IPS DF 4.7 (cell line): ENCODE results near the gene USF2.

Experiments
- DNase-seq: peaks from one replicate; pipeline ENCODE4 v3.0.0-alpha.2; 2013; ENCODE audit warnings: low spot score; ENCODE audit errors: extremely low read depth

Gene USF2

DNA sequence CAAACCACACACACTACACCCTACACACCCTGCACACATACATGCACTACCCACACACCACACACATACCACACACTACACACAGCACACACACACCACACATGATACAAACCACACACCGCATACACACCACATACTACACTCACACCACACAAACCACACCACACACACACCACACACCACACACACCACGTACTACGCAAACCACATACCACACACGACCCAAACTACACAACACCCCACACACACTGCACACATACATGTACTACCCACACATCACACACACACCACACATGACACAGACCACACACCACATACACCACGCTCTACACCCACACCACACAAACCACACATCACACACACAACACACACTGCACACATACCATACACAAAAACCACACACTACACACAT is 29.8 kb downstream of the USF2 start:
- no peak for DNase-seq

DNA sequence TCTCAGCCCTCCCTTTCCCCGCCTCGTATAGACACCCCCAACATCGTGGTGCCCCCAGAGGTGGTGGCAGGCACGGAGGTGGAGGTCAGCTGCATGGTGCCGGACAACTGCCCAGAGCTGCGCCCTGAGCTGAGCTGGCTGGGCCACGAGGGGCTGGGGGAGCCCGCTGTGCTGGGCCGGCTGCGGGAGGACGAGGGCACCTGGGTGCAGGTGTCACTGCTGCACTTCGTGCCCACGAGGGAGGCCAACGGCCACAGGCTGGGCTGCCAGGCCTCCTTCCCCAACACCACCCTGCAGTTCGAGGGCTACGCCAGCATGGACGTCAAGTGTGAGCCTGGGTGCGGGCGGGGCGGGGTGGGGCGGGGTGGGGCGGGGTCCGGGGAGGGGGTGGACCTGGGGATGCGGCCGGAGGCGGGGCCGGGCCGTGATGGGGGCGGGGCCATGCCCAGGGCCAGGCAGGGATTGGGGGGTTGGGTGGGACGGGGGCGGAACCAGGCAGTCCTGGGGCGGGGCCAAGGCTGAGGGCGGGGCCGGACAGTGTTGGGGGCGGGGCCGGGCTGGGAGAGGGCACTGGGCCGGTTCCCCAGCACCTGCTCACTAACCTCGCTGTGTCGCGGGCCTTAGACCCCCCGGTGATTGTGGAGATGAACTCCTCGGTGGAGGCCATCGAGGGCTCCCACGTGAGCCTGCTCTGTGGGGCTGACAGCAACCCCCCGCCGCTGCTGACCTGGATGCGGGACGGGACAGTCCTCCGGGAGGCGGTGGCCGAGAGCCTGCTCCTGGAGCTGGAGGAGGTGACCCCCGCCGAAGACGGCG is 31.0 kb downstream of the USF2 start:
- no peak for DNase-seq

GRCh38 chr19:35300339-35300649 is 31.5 kb downstream of the USF2 start:
- DNase-seq: no peak

GRCh38 chr19:35301961-35302360 is 33.2 kb downstream of the USF2 start:
- no peak for DNase-seq

- DNase-seq: no peak
Observed at GRCh38 chr19:35302446-35302845, 33.7 kb downstream of the USF2 start.

GRCh38 chr19:35303357-35303915 is 34.7 kb downstream of the USF2 start:
- DNase-seq: no peak

- DNase-seq: no peak
Observed at GRCh38 chr19:35304036-35304435, 35.3 kb downstream of the USF2 start.

GRCh38 chr19:35305181-35305580 is 36.4 kb downstream of the USF2 start:
- no peak for DNase-seq

- DNase-seq: no peak
Observed at GRCh38 chr19:35306473-35307246, 37.9 kb downstream of the USF2 start.

GRCh38 chr19:35307931-35308330 is 39.2 kb downstream of the USF2 start:
- DNase-seq: no peak

DNA sequence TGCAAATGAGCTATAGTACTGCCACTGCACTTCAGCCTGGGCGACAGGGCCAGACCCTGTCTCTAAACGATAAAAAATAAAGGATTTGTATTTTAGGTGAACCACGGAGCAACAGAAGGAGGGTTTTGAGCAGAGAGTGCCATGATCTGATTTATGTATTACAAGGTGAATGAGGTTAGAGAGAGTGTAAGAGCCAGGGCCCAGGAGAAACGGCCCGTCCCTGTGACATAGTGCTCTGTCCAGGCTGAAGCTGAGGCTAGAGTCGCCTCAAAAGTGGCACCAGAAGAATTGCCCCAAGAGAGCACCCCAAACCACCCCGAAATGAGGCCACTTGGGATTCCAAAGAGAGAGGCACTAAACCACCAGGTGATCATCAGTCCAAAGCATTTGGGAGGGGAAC is 40.1 kb downstream of the USF2 start:
- no peak for DNase-seq

DNA sequence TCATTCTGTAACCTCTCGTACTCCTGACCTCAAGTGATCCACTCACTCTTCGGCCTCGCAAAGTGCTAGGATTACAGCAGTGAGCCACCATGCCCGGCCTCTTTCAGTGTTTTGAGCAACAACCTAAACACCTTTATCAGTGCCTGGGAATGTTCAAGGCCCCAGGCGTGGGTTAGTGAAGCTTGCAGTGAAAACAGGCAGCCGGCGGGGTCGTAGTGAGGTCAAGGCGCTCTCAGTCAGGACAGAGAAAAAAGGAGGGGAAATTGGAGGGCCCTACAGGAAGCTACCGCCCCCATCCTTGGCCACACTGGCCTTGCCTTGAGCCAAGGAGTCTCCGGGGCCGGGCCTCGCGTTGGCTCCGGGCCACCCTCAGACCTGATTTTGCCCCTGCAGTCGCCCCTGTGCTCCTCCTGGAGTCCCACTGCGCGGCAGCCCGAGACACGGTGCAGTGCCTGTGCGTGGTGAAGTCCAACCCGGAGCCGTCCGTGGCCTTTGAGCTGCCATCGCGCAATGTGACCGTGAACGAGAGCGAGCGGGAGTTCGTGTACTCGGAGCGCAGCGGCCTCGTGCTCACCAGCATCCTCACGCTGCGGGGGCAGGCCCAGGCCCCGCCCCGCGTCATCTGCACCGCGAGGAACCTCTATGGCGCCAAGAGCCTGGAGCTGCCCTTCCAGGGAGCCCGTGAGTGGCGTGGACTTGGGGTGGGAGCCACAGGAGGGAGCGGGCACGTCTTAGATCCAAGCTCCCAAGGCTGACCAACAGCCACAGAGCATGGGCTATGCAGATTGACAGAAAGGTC is 40.9 kb downstream of the USF2 start:
- DNase-seq: no peak

DNA sequence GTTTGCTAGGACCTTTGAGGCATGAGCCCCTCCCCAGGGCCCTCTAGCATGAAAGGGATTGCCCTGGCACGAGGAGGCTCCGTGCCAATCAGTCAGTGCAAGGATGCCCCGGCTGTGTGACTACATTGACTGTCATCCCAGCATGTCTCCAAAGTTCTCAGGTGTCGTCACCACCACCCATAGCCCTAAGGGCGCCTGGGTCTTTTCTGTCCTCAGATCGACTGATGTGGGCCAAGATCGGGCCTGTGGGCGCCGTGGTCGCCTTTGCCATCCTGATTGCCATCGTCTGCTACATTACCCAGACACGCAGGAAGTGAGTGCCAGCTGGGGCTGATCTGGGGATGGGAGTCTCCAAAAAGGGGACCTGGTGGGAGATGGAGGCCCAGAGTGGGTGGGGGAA is 41.6 kb downstream of the USF2 start:
- DNase-seq: no peak

- no peak for DNase-seq
Observed at GRCh38 chr19:35310811-35311465, 42.2 kb downstream of the USF2 start.

DNA sequence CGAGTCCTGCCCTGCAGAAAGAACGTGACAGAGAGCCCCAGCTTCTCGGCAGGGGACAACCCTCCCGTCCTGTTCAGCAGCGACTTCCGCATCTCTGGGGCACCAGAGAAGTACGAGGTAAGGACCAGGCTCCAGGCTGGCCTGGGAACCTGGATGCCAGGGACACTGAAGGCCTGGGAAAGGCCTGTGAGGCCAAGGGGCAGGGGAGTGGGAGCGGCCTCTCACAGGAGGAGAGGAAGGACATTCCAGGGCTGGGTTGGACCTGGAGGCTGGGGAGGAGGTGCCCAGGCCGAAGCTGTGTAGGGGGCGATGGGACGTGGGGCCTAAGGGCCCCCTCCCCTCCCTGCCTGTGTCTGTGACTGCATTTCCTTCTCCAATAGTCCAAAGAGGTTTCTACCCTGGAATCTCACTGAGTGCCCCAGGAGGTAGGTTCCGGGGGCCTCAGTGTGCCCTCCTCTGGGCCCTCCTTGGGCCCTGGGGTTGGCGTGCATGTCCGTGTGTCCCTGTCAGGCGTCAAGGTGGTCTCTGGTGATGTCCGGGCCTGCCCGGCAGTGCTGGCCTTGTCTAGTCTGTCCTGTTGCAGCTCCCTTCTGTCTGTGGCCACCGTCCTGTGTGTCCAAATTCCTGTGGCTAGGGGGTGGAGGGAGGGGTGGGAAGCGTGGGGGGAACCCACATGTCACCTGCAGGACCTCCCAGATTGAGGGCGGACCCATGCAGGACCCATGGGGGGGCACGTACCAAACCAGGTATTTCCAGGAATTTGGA is 43.3 kb downstream of the USF2 start:
- no peak for DNase-seq

GRCh38 chr19:35313587-35313986 is 44.8 kb downstream of the USF2 start:
- no peak for DNase-seq

- no peak for DNase-seq
Observed at GRCh38 chr19:35314031-35314430, 45.3 kb downstream of the USF2 start.

- DNase-seq: no peak
Observed at GRCh38 chr19:35314858-35315470, 46.2 kb downstream of the USF2 start.

DNA sequence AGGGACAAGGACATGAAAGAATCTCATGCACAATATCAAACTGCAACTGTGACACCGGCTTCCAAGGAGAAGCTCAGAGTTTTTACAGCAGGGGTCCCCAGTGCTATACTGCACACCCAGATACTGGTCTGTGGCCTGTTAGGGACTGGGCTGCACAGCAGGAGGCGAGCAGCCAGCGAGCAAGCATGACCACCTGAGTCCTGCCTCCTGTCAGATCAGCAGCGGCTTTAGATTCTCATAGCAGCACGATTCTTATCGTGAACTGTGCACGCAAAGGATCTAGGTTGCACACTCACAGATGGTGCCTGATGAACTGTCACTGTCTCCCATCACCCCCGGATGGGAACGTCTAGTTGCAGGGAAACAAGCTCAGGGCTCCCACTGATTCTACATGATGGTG is 47.1 kb downstream of the USF2 start:
- DNase-seq: no peak

GRCh38 chr19:35316560-35316959 is 47.8 kb downstream of the USF2 start:
- no peak for DNase-seq
